Germinal center (tissue), 1 donor: ENCODE data around the gene TBC1D20.

Experiments
- DNase-seq: peaks from one replicate; pipeline ENCODE4 v3.0.0; 2012; ENCODE audit warnings: mixed read lengths, low spot score

The TBC1D20 gene

GRCh38 chr20:438571-439469, 23.5 kb downstream of the TBC1D20 start:
- no peak for DNase-seq

- no peak for DNase-seq
Observed at GRCh38 chr20:437787-438486, 24.4 kb downstream of the TBC1D20 start.

- no peak for DNase-seq
Observed at GRCh38 chr20:436476-436875, 25.9 kb downstream of the TBC1D20 start.

- DNase-seq, result no peak
Observed at GRCh38 chr20:435558-435957, 26.8 kb downstream of the TBC1D20 start.

- no peak for DNase-seq
Observed at GRCh38 chr20:434661-435419, 27.5 kb downstream of the TBC1D20 start.

GRCh38 chr20:434221-434620, 28.1 kb downstream of the TBC1D20 start:
- DNase-seq, result no peak

- DNase-seq, result peak; percentile 61
Observed at GRCh38 chr20:433300-433975, 28.9 kb downstream of the TBC1D20 start.

- no peak for DNase-seq
Observed at GRCh38 chr20:432677-433299, 29.5 kb downstream of the TBC1D20 start.

GRCh38 chr20:432208-432607, 30.1 kb downstream of the TBC1D20 start:
- DNase-seq, result no peak

- DNase-seq, result no peak
Observed at GRCh38 chr20:431012-431904, 31.1 kb downstream of the TBC1D20 start.

- DNase-seq, result no peak
Observed at GRCh38 chr20:430091-430999, 32.0 kb downstream of the TBC1D20 start.

- no peak for DNase-seq
Observed at GRCh38 chr20:428658-429200, 33.6 kb downstream of the TBC1D20 start.

- DNase-seq, result no peak
Observed at GRCh38 chr20:427849-428657, 34.3 kb downstream of the TBC1D20 start.

- no peak for DNase-seq
Observed at GRCh38 chr20:427401-427800, 34.9 kb downstream of the TBC1D20 start.

GRCh38 chr20:426566-426965, 35.8 kb downstream of the TBC1D20 start:
- no peak for DNase-seq

GRCh38 chr20:421685-422250, 40.6 kb downstream of the TBC1D20 start:
- DNase-seq, result no peak

GRCh38 chr20:420721-421574, 41.4 kb downstream of the TBC1D20 start:
- no peak for DNase-seq
